Measurements from ENCODE around the gene BCL2L13. TPM values are rescaled to one million over a fixed set of nuclear protein-coding genes. Genes with fewer than 3 reads are reported as not detected.
A peak's percentile ranks its signal among the peaks of the same experiment; 100 is the strongest.

BCL2L13 gene
- polyA plus RNA-seq, 3 donors: 20.2 to 67.8 (median 53.0) TPM

DNA sequence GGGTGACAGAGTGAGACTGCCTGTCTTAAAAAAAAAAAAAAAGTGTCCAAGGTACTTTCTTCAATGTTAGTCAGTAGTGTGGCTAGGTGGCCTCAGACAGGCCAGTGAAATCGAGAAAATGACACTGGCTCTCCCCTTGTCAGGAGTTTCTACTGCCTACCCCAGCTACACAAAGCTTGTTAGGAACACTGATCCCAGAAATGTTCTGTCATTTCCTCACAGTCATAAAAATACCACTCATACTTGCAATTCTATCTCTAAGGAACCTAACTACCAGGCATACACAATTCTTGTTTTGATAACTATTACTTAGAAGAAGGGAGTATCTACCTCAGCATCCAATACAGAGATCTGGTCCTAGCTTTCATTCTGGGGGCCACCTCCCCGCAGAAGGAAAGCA is 41.3 kb upstream of the BCL2L13 start:
- H4K20me1 ChIP-seq (ENCODE audit: insufficient read depth, low read length): peaks cover 29% of the 10 kb centered on the region
- no peaks in the 10 kb centered on the region for H3K4me1 ChIP-seq (ENCODE audit: control insufficient read depth in 1 of 2, insufficient read depth in 2 of 2, low read length in 2 of 2)
- Mint-ChIP-seq H3K4me3 (no peak overlapping the region), H3K27ac (peak overlapping the region in 2 of 7 donors; percentile 5 to 15), H3K4me1 (no peaks in the 10 kb centered on the region), H3K9me3 (no peaks in the 10 kb centered on the region), H3K36me3 (peaks cover 88 to 100% of the 10 kb centered on the region in 2 donors), H3K27me3 (ENCODE audit: low read depth in 3 of 3) (no peaks in the 10 kb centered on the region)
- H2AFZ ChIP-seq (ENCODE audit: insufficient read depth, low read depth, low read length, poor library complexity, severe bottlenecking): no peak overlapping the region
- DNase-seq: no peak
- 100% methylated on average over 2 of the region's 2 CpGs for WGBS (ENCODE audit: insufficient coverage)
- no peak overlapping the region for H3K4me2 ChIP-seq (replicated peaks; ENCODE audit: extremely low read depth, low read length, poor library complexity, severe bottlenecking)
- TF ChIP-seq, protein P1, sequence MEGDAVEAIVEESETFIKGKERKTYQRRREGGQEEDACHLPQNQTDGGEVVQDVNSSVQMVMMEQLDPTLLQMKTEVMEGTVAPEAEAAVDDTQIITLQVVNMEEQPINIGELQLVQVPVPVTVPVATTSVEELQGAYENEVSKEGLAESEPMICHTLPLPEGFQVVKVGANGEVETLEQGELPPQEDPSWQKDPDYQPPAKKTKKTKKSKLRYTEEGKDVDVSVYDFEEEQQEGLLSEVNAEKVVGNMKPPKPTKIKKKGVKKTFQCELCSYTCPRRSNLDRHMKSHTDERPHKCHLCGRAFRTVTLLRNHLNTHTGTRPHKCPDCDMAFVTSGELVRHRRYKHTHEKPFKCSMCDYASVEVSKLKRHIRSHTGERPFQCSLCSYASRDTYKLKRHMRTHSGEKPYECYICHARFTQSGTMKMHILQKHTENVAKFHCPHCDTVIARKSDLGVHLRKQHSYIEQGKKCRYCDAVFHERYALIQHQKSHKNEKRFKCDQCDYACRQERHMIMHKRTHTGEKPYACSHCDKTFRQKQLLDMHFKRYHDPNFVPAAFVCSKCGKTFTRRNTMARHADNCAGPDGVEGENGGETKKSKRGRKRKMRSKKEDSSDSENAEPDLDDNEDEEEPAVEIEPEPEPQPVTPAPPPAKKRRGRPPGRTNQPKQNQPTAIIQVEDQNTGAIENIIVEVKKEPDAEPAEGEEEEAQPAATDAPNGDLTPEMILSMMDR (IDR thresholded peaks at IDR 0.05): no peak
- no peaks in the 10 kb centered on the region for H3K27me3 ChIP-seq (ENCODE audit: control insufficient read depth in 2 of 2, insufficient read depth in 2 of 2, low read length in 2 of 2)
- H3K9me3 ChIP-seq (replicated peaks in 1 of 2; ENCODE audit: control insufficient read depth in 1 of 2, insufficient read depth in 1 of 2, low read length in 2 of 2): no peaks in the 10 kb centered on the region
- intact Hi-C loops (cut with micrococcal nuclease): no loop called here
- no peak overlapping the region for H3K27ac ChIP-seq (ENCODE audit: low read depth in 1 of 2, low read length in 2 of 2)
- peaks cover 91 to 98% of the 10 kb centered on the region in 2 donors for H3K36me3 ChIP-seq (replicated peaks in 1 of 2; ENCODE audit: control insufficient read depth in 1 of 2, insufficient read depth in 2 of 2, low read length in 2 of 2)
- H3K79me2 ChIP-seq (ENCODE audit: insufficient read depth, low read length): peaks cover 10% of the 10 kb centered on the region
- no peak overlapping the region for H3K4me3 ChIP-seq (replicated peaks in 1 of 3; ENCODE audit: low read depth in 2 of 3, low read length in 3 of 3)
- H3K9ac ChIP-seq (ENCODE audit: insufficient read depth, low read length, poor library complexity, severe bottlenecking): no peak overlapping the region

DNA sequence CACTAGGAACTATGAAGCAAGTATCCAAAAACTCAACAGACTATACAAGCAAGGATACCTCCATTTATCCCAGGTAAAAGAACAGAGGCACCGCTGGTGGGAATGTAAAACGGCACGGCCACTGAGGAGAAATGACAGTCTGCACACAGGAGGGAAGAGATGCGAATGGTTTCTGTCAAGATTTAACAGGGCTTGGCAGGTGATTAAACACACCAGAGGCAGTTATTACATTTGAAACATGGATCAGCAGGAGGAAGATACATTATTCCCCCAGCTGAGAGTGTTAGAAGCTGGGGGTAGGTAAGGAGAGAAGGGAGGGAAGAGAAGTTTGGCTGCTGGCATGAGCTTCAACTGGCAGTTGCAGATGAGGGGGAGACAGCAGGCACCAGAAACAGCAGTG is 40.2 kb upstream of the BCL2L13 start:
- H3K4me2 ChIP-seq (replicated peaks; ENCODE audit: extremely low read depth, low read length, poor library complexity, severe bottlenecking): no peak overlapping the region
- no peaks in the 10 kb centered on the region for H3K4me1 Mint-ChIP-seq
- 97% methylated on average over 4 of the region's 4 CpGs for WGBS (ENCODE audit: insufficient coverage)
- no peaks in the 10 kb centered on the region for H3K4me1 ChIP-seq (ENCODE audit: control insufficient read depth in 1 of 2, insufficient read depth in 2 of 2, low read length in 2 of 2)
- H3K4me3 Mint-ChIP-seq: no peak overlapping the region
- H2AFZ ChIP-seq (ENCODE audit: insufficient read depth, low read depth, low read length, poor library complexity, severe bottlenecking): no peak overlapping the region
- TF ChIP-seq, protein P1 (IDR thresholded peaks at IDR 0.05): no peak
- H3K36me3 ChIP-seq (replicated peaks in 1 of 2; ENCODE audit: control insufficient read depth in 1 of 2, insufficient read depth in 2 of 2, low read length in 2 of 2): peaks cover 81 to 98% of the 10 kb centered on the region in 2 donors
- no peaks in the 10 kb centered on the region for H3K27me3 ChIP-seq (ENCODE audit: control insufficient read depth in 2 of 2, insufficient read depth in 2 of 2, low read length in 2 of 2)
- peaks cover 81 to 98% of the 10 kb centered on the region in 2 donors for H3K36me3 Mint-ChIP-seq
- H3K79me2 ChIP-seq (ENCODE audit: insufficient read depth, low read length): peaks cover 20% of the 10 kb centered on the region
- no peak overlapping the region for H3K27ac ChIP-seq (ENCODE audit: low read depth in 1 of 2, low read length in 2 of 2)
- intact Hi-C loops (cut with micrococcal nuclease): no loop called here
- no peak for DNase-seq
- peaks cover 40% of the 10 kb centered on the region for H4K20me1 ChIP-seq (ENCODE audit: insufficient read depth, low read length)
- H3K9ac ChIP-seq (ENCODE audit: insufficient read depth, low read length, poor library complexity, severe bottlenecking): no peak overlapping the region
- H3K9me3 Mint-ChIP-seq: no peaks in the 10 kb centered on the region
- H3K27me3 Mint-ChIP-seq (ENCODE audit: low read depth in 3 of 3): no peaks in the 10 kb centered on the region
- no peak overlapping the region for H3K27ac Mint-ChIP-seq
- no peak overlapping the region for H3K4me3 ChIP-seq (replicated peaks in 1 of 3; ENCODE audit: low read depth in 2 of 3, low read length in 3 of 3)
- H3K9me3 ChIP-seq (replicated peaks in 1 of 2; ENCODE audit: control insufficient read depth in 1 of 2, insufficient read depth in 1 of 2, low read length in 2 of 2): no peaks in the 10 kb centered on the region

Data from CD14-positive monocyte (primary cell).